Hindlimb muscle (tissue), 1 donor: ENCODE results near the gene L3MBTL3. TPM values are rescaled to one million over a fixed set of nuclear protein-coding genes. Genes with fewer than 3 reads are reported as not detected.

Source experiments
- DNase-seq: peaks from one replicate; pipeline ENCODE4 v3.0.0-alpha.2; 2013
- polyA plus RNA-seq: library from polyadenylated mRNA; unstranded; fragments of 120-200 nt; gene quantifications from one replicate; pipeline ENCODE4 v1.2.1, GENCODE V29; 2013; ENCODE audit not compliant: insufficient read length

L3MBTL3 gene
- polyA plus RNA-seq, 1 donor: 4.9 TPM

DNA sequence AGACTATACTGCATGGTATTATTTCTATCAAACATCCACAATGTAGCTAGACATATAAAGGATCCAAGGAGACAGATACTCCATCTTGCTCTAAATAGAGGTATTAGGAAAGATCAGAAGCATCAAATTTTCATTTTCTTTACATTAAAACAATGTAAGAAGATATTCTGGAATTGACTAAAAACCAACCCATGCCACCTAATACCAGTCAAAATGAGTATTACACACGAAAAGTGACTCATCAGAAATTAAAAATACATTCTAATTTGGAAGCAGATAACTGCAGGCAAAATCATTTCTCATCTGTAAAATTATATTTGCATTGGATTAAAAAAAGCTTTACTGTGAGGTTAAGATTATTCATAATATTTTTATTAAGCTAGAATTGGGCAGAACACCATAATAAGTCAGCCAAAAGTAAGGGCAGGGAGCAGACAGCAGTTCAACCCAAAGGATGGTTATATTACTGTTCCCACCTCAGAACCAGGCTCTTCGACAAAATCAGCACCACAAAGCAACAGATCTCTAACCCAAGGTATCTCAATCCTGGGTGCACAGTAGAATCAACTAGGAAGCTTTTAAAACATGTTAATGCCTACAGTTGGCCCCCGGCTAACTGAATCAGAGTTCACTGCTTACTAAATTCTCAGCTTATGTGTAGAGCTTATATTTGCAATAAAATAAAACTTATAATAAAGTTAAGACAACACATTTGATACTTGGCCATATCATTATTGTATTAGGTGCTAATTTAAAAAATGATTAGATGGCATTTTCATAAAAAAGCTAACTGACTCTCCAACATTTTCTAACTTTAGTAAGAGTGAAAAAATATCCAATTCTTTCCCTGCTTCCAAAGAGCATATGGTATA is 169.2 kb downstream of the L3MBTL3 start:
- no peak for DNase-seq

DNA sequence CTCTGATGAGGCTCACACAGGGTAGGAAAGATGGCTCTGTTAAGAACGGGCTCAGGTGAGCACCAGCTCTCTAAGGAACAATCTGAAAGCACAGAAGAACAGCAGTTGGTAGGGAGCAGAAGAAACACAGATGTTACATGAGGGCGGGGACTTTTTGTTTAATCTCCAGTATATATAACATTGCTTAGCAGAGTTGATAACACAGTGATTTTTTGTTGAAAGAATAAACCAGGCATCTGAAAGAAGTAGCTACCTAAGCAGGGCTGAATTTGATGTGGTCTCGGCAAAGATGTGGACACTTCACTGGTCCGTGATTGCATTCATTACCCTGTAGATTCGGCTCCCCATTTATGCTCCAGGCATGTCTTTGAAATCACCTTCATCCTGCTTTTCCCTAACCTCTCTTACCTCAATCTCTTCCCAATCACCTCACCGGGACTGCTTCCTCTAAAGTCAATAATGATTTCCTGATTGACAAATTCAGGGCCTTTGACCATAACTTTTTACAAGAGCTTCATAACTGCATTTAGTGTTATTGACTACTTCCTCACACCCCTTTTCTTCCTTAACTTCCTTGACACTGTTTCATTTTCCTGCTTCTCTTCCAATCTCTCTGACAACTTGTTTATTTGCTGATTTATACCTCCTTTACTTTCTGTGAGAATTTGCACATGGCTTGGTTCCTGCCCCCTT is 170.0 kb downstream of the L3MBTL3 start:
- no peak for DNase-seq

DNA sequence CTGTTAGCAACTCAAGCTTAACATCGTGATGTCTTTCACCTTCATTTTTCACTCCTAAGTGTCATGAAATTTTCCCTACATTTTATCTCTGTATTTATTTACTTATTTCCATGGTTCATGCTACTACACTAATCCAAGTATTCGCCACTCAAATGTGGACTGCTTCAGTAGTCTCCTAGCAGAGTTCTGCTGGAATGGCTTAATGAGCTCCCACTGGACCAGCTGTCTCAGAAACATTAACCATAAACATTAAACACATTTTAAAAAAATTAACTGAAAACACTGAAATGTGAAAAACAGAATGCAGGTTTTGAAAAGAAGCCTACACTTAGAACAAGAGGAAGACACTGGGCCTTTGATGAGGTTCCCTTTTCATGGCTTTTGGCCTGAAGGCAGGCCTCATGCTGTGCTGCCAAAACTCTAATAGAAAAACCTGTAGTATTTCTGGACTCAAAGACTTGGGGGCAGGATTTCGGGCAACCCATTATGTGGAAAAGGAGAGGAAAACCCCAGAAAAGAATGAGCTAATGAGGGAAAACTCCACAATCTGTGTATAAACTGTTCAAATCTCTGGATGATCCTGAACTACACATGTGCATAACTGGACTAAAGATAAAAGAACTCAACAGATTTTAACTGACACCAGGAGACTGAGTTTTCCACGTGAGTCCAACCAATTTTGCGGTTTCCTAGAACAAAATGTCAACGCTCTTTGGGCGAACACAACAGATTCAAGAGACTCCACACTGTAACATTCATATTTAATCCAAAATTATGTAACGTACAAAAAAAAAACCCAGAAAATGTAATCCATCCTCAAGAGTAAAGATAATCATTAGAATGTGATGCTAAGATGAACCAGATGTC is 171.4 kb downstream of the L3MBTL3 start:
- DNase-seq: peak; percentile 72

Other genes with a start within 250 kb of the L3MBTL3 start
- gene TMEM244, start 157.3 kb upstream of the L3MBTL3 start, polyA plus RNA-seq: not detected
- 0.92 TPM for gene SAMD3, start 204.4 kb downstream of the L3MBTL3 start, polyA plus RNA-seq